GM10266 (cell line): Measurements from ENCODE around the gene CD46.

ENCODE experiments used
- DNase-seq: peaks from one replicate; pipeline ENCODE4 v3.0.0; 2012; ENCODE audit errors: extremely low spot score
- CTCF ChIP-seq: IDR thresholded peaks from 2 replicates; pipeline ENCODE4 v1.5.1; 2012; ENCODE audit warnings: mild to moderate bottlenecking, low read depth; ENCODE audit not compliant: control insufficient read depth, insufficient read depth; ENCODE audit errors: missing control alignments

The CD46 gene

GRCh38 chr1:207740207-207740606 lies 11.6 kb upstream of the CD46 start:
- DNase-seq, result no peak

GRCh38 chr1:207742850-207743555 lies 8.9 kb upstream of the CD46 start:
- no peak for DNase-seq
- no peak for TF ChIP-seq CTCF

More at GRCh38 chr1:207740207-207740606, 11.6 kb upstream of the CD46 start:
- no peak for TF ChIP-seq CTCF

DNA sequence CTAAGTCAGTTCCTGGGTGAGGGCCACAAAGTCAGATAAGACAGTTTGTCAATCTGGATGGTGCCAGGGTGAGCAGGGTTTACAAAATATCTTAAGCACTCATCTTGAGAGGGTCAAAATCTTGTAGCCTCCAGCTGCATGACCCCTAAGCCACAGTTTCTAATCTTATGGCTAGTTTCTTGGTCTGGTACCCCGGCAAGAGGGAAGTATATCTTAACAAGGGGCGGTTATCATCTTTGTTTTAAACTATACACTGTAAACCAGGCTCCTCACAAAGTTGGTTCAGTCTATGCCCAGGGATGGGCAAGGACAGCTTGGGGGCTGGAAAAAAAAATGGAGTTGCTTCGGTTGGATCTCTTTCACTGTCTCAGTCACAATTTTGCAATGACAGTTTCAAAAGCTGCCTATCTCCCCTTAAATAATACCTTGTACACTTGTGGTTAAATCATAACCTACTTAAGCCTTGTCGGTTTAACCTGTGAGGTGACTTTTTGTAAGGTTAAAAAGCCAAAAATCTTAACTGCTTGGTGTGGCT lies 7.8 kb upstream of the CD46 start:
- no peak for DNase-seq
- TF ChIP-seq CTCF, result no peak

- no peak for DNase-seq
- no peak for TF ChIP-seq CTCF
These were observed 6.6 kb upstream of the CD46 start for GRCh38 chr1:207745285-207745684.

- no peak for TF ChIP-seq CTCF
- DNase-seq, result no peak
These were observed 5.8 kb upstream of the CD46 start for GRCh38 chr1:207745839-207746767.

DNA sequence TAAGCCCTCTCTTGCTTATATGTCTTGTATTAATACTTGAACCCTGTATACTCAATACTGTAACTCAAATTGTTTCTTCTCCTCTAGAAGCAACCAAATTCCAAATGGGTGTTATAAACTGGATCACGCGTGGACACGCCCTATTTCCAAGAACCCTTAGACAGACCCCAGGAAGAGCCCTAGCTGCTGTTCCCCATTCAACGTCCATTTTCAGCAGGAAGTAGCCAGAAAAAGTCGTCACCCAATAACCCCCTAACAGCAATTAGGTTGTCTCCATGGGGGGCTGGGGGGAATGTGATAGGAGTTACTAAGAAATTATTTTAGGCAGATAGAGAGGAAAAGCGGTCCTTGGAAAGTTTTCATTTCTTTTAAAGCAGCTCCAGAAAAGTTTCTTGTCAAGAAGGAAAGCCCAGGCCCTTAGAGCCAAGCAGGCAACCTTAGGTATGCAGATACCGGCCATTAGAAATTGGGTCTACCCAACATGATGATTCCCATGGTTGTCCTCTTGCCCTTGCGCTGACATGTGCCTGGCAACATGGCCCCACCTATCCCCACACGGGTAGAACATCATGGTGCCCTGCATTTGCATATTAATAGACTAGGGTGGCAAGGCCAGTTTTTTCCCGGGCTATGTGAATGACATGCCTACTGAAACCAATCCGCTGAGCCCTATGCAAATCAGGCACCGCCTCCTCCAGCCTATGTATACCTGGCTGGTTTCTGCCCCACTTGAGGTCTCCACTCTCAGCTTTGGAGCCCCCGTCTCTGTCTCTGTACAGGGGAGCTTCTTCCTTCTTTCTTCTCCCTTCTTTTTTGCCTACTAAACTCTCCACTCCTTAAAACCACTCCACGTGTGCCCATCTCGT lies 4.0 kb upstream of the CD46 start:
- no peak for TF ChIP-seq CTCF
- DNase-seq, result no peak
